AG04449 (cell line): ENCODE results near the gene EPDR1.

ENCODE experiments used
- CTCF ChIA-PET: fragments of 350-600 bp; formaldehyde crosslinking; extraction: SDS; loops from one replicate; lab custom pipeline; 2021; ENCODE audit warnings: antibody characterized with exemption; lab: Yijun Ruan, JAX
- POLR2A ChIA-PET: fragments of 400-600, 350-600 bp; formaldehyde crosslinking; extraction: SDS; loops from one replicate; lab custom pipeline; 2020; ENCODE audit warnings: antibody characterized with exemption, inconsistent platforms; lab: Yijun Ruan, JAX
- DNase-seq: peaks from one replicate; pipeline ENCODE4 v3.0.0-alpha.2; 2010; ENCODE audit warnings: low read depth, low spot score
- H3K4me3 ChIP-seq: 2 replicates; pipeline ENCODE4 v1.5.1; 2011; ENCODE audit warnings: low read depth, mild to moderate bottlenecking, control low read depth, low read length
- TF ChIP-seq, protein P1 (sequence below): IDR thresholded peaks from one replicate; pipeline ENCODE4 v1.5.1; 2011; ENCODE audit warnings: mild to moderate bottlenecking, moderate library complexity, low read length, control low read depth, inconsistent platforms; ENCODE audit not compliant: insufficient read depth; ENCODE audit errors: missing control alignments

EPDR1 gene

DNA sequence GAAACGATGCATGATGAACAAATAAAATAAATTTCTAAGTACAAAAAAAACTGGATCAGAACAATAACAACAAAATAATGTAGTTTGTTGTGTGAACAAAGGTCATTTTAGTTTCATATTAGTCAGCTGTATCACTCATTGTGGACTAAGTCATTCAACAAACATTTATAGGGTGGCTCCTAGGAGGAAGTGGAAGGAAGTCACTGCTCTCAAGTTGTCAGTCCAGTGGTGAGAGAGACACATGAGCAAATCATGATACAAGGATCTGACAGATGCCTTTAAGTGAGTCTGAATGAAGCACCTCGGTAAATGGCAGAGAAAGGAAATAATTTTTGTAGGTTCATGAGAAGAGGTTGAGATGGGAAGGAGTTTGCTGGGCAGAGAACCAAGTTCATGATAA is 56.8 kb downstream of the EPDR1 start:
- no peak for DNase-seq
- POLR2A ChIA-PET = no interaction called here

DNA sequence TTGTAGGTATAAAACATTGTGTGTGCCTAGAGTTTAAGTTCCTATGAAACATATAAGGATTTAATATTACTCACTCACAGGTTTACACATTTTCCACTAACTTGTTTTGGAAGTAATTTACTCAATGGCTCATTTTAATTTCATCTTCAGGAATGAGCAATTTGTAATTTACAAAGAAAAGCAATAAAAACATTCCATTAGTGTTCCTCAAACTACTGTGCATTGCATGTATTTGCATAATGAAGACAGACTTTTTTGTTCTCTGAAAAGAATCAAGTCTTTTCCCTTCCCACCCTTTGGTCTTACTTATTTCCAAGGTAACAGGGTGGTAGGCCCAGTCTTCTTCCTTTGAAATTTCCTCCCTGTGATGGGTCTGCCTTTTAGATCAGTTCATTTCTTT is 61.2 kb downstream of the EPDR1 start:
- ChIA-PET POLR2A (no interaction called here), CTCF (no interaction called here)
- H3K4me3 ChIP-seq = no peak overlapping the region
- DNase-seq = no peak
- TF ChIP-seq, protein P1, sequence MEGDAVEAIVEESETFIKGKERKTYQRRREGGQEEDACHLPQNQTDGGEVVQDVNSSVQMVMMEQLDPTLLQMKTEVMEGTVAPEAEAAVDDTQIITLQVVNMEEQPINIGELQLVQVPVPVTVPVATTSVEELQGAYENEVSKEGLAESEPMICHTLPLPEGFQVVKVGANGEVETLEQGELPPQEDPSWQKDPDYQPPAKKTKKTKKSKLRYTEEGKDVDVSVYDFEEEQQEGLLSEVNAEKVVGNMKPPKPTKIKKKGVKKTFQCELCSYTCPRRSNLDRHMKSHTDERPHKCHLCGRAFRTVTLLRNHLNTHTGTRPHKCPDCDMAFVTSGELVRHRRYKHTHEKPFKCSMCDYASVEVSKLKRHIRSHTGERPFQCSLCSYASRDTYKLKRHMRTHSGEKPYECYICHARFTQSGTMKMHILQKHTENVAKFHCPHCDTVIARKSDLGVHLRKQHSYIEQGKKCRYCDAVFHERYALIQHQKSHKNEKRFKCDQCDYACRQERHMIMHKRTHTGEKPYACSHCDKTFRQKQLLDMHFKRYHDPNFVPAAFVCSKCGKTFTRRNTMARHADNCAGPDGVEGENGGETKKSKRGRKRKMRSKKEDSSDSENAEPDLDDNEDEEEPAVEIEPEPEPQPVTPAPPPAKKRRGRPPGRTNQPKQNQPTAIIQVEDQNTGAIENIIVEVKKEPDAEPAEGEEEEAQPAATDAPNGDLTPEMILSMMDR = no peak

More for the DNA sequence above, 56.8 kb downstream of the EPDR1 start:
- no peak overlapping the region for H3K4me3 ChIP-seq
- CTCF ChIA-PET = no interaction called here
- TF ChIP-seq, protein P1 = no peak

DNA sequence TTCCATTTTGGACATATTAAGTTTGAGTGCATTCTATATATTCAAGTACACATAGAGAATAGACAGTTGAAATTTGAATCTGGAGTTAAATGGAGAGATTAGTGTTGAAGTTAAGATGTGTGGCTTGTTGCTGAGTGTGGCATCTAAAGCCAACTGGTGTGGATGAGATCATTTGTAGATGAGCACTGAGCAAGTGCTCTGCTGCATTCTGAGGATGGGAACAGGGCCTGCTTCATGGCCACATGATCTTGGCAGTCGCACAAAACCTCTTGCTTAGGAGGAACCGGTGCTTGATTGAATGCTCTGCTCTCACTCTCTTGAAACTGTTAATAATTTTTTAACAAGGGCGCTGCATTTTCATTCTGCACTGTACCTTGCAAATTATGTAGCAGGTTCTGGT is 62.0 kb downstream of the EPDR1 start:
- ChIA-PET CTCF (no interaction called here), POLR2A (no interaction called here)
- DNase-seq = no peak
- TF ChIP-seq, protein P1 = no peak
- H3K4me3 ChIP-seq = no peak overlapping the region

DNA sequence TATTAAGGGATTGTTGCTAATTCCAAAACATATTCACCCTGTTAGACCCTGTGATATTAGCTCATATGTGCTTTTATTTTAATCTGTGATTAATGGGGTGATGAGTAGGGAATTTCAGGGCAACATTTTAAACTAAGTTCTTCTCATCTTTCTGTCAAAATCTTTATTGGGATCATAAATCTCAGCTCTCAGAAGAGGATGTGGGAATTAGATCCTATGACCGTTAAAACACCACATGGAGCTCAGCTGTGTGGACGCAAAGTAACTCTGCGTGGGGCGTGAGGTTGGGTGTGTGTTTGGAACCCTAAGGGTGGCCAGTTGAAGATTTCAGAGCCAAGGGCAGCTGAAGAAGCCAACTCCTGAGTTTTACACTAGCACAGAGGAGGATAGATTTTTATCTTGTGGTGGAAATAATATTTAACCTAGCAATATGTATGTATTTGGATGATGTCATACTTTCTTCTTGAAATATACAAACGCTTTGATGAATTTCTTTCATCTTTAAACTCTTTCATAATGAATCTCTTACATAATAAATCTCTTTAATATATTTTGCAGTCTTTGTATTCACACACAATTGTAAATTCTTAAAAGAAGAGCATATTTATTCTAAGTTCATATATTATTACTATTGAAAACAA is 64.4 kb downstream of the EPDR1 start:
- no peak overlapping the region for H3K4me3 ChIP-seq
- ChIA-PET POLR2A (no interaction called here), CTCF (no interaction called here)
- DNase-seq = no peak
- TF ChIP-seq, protein P1 = no peak

DNA sequence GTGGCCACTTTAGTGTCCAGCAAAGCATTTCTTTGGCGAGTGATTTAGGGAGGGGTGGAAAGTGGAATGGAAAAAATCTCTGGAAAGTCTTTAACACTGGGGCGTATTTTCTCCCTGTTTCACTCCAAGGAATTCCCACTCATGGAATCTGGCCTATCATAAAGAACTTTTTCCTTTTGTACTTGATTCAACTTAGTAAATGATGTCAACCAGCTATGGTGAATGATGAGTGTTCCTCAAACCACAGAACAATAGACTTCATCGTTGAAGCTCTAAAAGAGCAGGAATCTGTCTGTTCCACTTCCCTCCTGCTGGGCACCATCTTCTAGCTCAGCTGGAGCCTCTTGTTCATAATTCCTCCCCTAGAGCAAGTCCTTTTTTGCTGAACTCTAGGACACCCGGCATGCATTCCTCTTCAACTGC is 66.5 kb downstream of the EPDR1 start:
- no peak overlapping the region for H3K4me3 ChIP-seq
- POLR2A ChIA-PET = no interaction called here
- CTCF ChIA-PET = no interaction called here
- TF ChIP-seq, protein P1 = no peak
- DNase-seq = no peak

DNA sequence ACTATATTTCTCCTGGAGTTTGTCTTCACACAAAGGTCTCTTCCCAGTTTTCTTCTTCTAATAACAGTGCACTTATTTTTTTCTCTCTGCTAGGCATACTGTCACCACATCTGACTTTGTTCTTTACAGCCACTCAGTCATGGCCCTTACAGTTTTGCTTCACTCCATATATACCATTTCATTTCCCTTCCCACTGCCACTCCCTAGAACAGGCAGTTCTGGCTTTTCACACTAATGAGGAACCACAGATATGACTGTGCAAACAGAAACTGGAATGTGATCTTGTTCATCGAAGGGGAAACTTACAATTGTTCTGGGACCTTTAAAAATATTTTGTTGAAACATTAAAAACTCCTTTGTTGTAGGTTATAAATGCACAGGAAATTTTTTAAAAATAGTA is 67.3 kb downstream of the EPDR1 start:
- POLR2A ChIA-PET = no interaction called here
- H3K4me3 ChIP-seq = no peak overlapping the region
- CTCF ChIA-PET = no interaction called here
- TF ChIP-seq, protein P1 = no peak
- DNase-seq = no peak
